CD4-positive, alpha-beta T cell treated with Interleukin-12 subunit alpha and Interleukin-12 subunit beta, for 1 hour (primary cell): Measurements from ENCODE around the gene ATG4B.

Source experiments
- DNase-seq: peaks from one replicate; pipeline ENCODE4 v3.0.0-alpha.2; 2020

ATG4B gene

GRCh38 chr2:241613017-241613780 is 24.3 kb upstream of the ATG4B start:
- no peak for DNase-seq

GRCh38 chr2:241615041-241615440 is 22.5 kb upstream of the ATG4B start:
- no peak for DNase-seq

GRCh38 chr2:241615522-241616052 is 21.9 kb upstream of the ATG4B start:
- DNase-seq = no peak

- no peak for DNase-seq
Observed at GRCh38 chr2:241616168-241617125, 21.0 kb upstream of the ATG4B start.

GRCh38 chr2:241617431-241618154 is 19.9 kb upstream of the ATG4B start:
- DNase-seq = peak; percentile 64

- DNase-seq = no peak
Observed at GRCh38 chr2:241618296-241618805, 19.1 kb upstream of the ATG4B start.

GRCh38 chr2:241618829-241619228 is 18.7 kb upstream of the ATG4B start:
- no peak for DNase-seq

- no peak for DNase-seq
Observed at GRCh38 chr2:241619597-241620418, 17.7 kb upstream of the ATG4B start.

- no peak for DNase-seq
Observed at GRCh38 chr2:241620419-241620769, 17.1 kb upstream of the ATG4B start.

- no peak for DNase-seq
Observed at GRCh38 chr2:241627675-241628074, 9.8 kb upstream of the ATG4B start.

GRCh38 chr2:241629762-241630435 is 7.6 kb upstream of the ATG4B start:
- DNase-seq = no peak

- no peak for DNase-seq
Observed at GRCh38 chr2:241632478-241633325, 4.8 kb upstream of the ATG4B start.

- DNase-seq = no peak
Observed at GRCh38 chr2:241633561-241633960, 3.9 kb upstream of the ATG4B start.

- DNase-seq = no peak
Observed at GRCh38 chr2:241635756-241636155, 1.7 kb upstream of the ATG4B start.

- DNase-seq = peak; percentile 34
Observed at GRCh38 chr2:241636182-241637017, 1.1 kb upstream of the ATG4B start.

GRCh38 chr2:241637795-241638660 is 535 bp downstream of the ATG4B start:
- DNase-seq = no peak

- DNase-seq = no peak
Observed at GRCh38 chr2:241638940-241639339, 1.4 kb downstream of the ATG4B start.

- DNase-seq = no peak
Observed at GRCh38 chr2:241639385-241639784, 1.9 kb downstream of the ATG4B start.
